Hematopoietic multipotent progenitor cell (in vitro differentiated cells): Measurements from ENCODE around the gene KRTAP2-1. TPM values are rescaled to one million over a fixed set of nuclear protein-coding genes. Genes with fewer than 3 reads are reported as not detected.
"Not testable (repeated sequence)": the region's sequence is repeated elsewhere in the genome, so short reads cannot be mapped to it uniquely, and the experiment has no call there.

Experiments
- DNase-seq, 3 donors: peaks; one replicate each; pipeline ENCODE4 v3.0.0-alpha.2; 2011 to 2015; ENCODE audit warnings: low read depth in 2 of 3, low spot score in 2 of 3
- small RNA-seq: library from RNA; depleted of rRNA; stranded (forward); fragments of <200 nt; gene quantifications from one replicate; pipeline ENCODE3, GENCODE V24; 2012
- total RNA-seq: library from RNA; depleted of rRNA; stranded (reverse); fragments of >200 nt; gene quantifications from one replicate; pipeline ENCODE4 v1.2.3, GENCODE V29; 2012

Gene KRTAP2-1
- total RNA-seq, 1 donor = not detected

DNA sequence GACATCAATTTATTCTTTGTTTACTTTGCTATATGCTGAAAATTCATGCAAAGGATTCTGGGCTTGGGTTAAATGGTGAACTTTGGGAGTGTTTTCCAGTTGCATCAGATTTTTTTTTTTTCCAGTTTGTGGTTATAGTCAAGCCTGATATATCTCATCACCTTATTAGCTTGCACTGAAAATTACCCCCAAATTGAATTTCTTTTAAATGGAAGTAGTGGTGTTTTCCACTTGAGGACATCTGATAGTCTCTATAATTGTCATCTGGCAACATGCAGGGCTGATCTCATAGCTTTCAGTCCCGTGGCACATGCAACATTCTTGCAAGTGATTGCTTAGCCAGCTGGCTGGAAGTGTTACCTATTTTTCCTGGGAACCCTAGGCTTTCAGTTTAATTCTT lies 33.5 kb downstream of the KRTAP2-1 start:
- no peak for DNase-seq

- DNase-seq = no peak
Measured at GRCh38 chr17:41013181-41013580, 33.9 kb downstream of the KRTAP2-1 start.

DNA sequence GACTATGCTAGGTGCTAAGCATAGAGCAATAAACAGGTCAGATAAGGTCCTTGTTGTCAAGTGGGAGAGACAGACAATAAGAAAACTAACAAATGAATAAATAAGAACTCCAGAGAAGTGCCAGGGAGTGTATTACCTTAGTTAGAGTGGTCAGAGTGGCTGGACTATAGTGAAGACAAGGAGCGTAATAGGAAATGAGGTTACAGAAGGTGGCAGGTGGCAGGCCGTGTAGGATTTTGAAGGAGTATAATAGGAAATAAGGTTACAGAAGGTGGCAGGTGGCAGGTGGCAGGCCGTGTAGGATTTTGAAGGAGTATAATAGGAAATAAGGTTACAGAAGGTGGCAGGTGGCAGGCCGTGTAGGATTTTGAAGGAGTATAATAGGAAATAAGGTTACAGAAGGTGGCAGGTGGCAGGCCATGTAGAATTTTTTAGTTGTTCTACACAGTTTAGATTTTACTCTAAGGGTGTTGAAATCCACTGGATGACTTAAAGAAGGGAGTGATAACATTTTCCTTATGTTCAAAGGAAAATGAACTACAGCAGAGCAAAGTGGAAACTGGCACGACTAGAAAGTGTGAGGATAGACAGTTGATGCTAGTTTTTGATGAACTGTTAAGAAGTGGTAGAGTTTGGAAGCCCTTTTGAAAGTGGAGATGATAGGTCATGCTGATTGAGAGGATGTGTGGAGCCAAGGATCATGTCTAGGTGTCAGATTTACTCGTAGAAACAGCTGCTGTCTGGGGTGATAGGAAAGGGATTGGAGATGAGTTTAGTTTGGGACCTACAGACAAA lies 34.6 kb downstream of the KRTAP2-1 start:
- DNase-seq = no peak

DNA sequence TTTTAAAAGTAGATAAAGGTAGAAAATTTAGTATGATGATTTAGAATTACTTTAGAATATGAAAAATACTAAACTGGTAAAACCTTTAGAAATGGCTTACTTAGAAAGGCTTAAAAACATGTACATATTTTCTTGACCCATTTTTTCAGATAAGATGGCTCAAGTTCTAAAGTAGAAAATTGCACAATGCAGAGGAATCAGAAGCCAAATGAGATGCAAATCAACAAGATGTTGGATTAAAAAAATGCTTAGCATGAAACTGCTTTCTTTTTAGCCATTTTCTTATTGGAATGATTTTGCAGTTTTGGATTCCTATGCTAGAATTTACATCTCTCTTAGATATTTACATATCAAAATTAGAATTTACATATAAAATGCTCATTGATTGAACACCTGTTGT lies 36.7 kb downstream of the KRTAP2-1 start:
- no peak for DNase-seq

- no peak for DNase-seq
Measured at GRCh38 chr17:41009936-41010335, 37.2 kb downstream of the KRTAP2-1 start.

- no peak for DNase-seq
Measured at GRCh38 chr17:41009301-41009760, 37.8 kb downstream of the KRTAP2-1 start.

- DNase-seq = no peak
Measured at GRCh38 chr17:41008811-41009210, 38.3 kb downstream of the KRTAP2-1 start, which contains the start of gene KRTAP3-1. TSS of gene KRTAP3-1 (minus strand) at chr17:41009128. CDS start at chr17:41009074, 54 bp downstream.

GRCh38 chr17:41004397-41004796 lies 42.7 kb downstream of the KRTAP2-1 start:
- DNase-seq = no peak

DNA sequence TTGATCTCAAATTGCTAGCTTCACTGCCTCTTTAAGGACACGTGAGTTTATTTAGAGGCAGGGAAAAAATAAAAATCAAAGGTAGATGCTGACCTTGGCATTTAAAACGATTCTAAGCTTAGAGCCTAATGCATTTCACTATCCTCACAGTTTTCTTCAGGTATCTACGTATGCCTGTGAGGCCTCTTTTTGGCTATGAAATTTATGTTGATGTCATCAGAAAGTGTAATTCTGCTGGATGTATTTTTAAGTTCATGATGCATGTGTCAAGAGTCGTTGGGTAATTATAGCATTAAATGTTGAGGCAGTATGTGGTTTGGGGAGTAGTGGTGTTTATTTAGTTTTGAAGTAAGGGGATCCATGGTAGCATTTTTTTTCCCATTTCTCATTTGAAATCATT lies 43.2 kb downstream of the KRTAP2-1 start:
- no peak for DNase-seq

GRCh38 chr17:41002814-41003213 lies 44.3 kb downstream of the KRTAP2-1 start:
- no peak for DNase-seq

GRCh38 chr17:41001795-41002194 lies 45.3 kb downstream of the KRTAP2-1 start:
- no peak for DNase-seq

DNA sequence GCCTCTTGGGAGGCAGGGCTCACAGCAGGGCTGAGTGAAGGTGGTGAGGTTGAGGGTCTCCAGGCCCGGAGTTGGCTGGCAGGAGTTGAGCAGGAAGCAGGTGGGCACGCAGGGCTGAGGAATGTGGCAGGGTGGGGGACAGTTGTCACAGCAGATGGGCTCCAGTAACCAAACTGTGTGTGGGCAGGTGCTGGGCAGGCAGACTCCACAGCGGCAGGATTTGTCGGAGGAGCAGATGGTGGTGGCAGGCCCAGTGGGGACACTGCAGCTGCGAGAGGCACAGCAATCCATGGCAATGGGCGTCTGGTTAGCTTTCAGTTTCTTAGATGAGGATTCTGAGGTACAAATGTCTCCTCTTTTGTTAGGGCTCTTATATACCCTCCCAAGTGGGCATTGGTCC lies 47.6 kb downstream of the KRTAP2-1 start, which contains the start of gene KRTAP3-2:
Gene KRTAP3-2 (minus strand): TSS at position 344 of the 400 bp plus-strand sequence. CDS start 53 bp downstream, at position 291.
- DNase-seq = not testable (repeated sequence)

- DNase-seq = no peak
Measured at GRCh38 chr17:40997361-40997760, 49.8 kb downstream of the KRTAP2-1 start.

DNA sequence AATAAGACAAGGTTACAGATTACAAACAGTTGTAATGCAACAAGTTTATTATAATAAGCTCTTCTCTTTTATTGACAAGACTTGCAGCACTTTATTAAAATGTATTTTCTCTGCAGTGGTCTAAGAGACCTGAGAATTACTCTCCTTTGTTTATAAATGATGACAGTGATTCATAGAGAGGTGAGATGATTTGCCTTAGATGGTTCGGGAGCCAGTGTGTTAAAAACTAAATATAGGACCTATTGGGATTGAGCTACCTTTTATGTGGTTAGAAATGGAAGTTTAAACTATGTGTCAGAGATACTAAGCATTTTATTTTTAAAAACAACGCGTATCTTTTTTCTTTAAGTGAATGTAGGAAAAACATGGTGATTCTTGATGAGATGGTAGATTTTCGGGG lies 50.3 kb downstream of the KRTAP2-1 start:
- DNase-seq = no peak

Small RNA genes lying within 50 kb of the gene (small RNA-seq; reads per million reads assigned to genes)
- gene KRTAP3-4P = not detected

Other genes starting within 250 kb of the KRTAP2-1 start
- gene KRT28, start 247.4 kb downstream of the KRTAP2-1 start, total RNA-seq = not detected
- 3.8 TPM for gene KRT10, start 224.7 kb downstream of the KRTAP2-1 start, total RNA-seq
- gene KRT12, start 180.1 kb downstream of the KRTAP2-1 start, total RNA-seq = not detected
- gene KRT20, start 162.1 kb downstream of the KRTAP2-1 start, total RNA-seq = not detected
- under 0.01 TPM for gene KRT23, start 109.7 kb downstream of the KRTAP2-1 start, total RNA-seq
- under 0.01 TPM for gene KRT39, start 80.4 kb downstream of the KRTAP2-1 start, total RNA-seq
- not detected for gene KRT40, start 63.0 kb downstream of the KRTAP2-1 start, total RNA-seq
- gene KRTAP3-3, start 53.2 kb downstream of the KRTAP2-1 start, total RNA-seq = not detected
- gene KRTAP3-2, start 47.4 kb downstream of the KRTAP2-1 start, total RNA-seq = not detected
- gene KRTAP3-1, start 38.2 kb downstream of the KRTAP2-1 start, total RNA-seq = not detected
- gene KRTAP1-5, start 20.1 kb downstream of the KRTAP2-1 start, total RNA-seq = not detected
- gene KRTAP1-4, start 17.1 kb downstream of the KRTAP2-1 start, total RNA-seq = not detected
- gene KRTAP1-3, start 12.4 kb downstream of the KRTAP2-1 start, total RNA-seq = not detected
- gene KRTAP1-1, start 5.9 kb downstream of the KRTAP2-1 start, total RNA-seq = not detected
- not detected for gene KRTAP2-2, start 7.9 kb upstream of the KRTAP2-1 start, total RNA-seq
- gene KRTAP2-3, start 12.8 kb upstream of the KRTAP2-1 start, total RNA-seq = not detected
- gene KRTAP2-4, start 18.6 kb upstream of the KRTAP2-1 start, total RNA-seq = not detected
- gene KRTAP4-7, start 36.8 kb upstream of the KRTAP2-1 start, total RNA-seq = not detected
- gene KRTAP4-8, start 50.8 kb upstream of the KRTAP2-1 start, total RNA-seq = not detected
- gene KRTAP4-16, start 54.9 kb upstream of the KRTAP2-1 start, total RNA-seq = not detected
- under 0.01 TPM for gene KRTAP4-9, start 58.1 kb upstream of the KRTAP2-1 start, total RNA-seq
- not detected for gene KRTAP4-11, start 71.1 kb upstream of the KRTAP2-1 start, total RNA-seq
- gene KRTAP4-12, start 76.9 kb upstream of the KRTAP2-1 start, total RNA-seq = not detected
- gene KRTAP4-6, start 93.2 kb upstream of the KRTAP2-1 start, total RNA-seq = not detected
- not detected for gene KRTAP4-5, start 102.5 kb upstream of the KRTAP2-1 start, total RNA-seq
- gene KRTAP4-4, start 113.4 kb upstream of the KRTAP2-1 start, total RNA-seq = not detected
- gene KRTAP4-3, start 120.9 kb upstream of the KRTAP2-1 start, total RNA-seq = not detected
- gene KRTAP4-2, start 130.9 kb upstream of the KRTAP2-1 start, total RNA-seq = not detected
- gene KRTAP4-1, start 137.6 kb upstream of the KRTAP2-1 start, total RNA-seq = not detected
- gene KRTAP9-1, start 142.6 kb upstream of the KRTAP2-1 start, total RNA-seq = not detected
- not detected for gene KRTAP9-2, start 179.3 kb upstream of the KRTAP2-1 start, total RNA-seq
- gene KRTAP9-3, start 185.1 kb upstream of the KRTAP2-1 start, total RNA-seq = not detected
- gene KRTAP9-8, start 190.7 kb upstream of the KRTAP2-1 start, total RNA-seq = not detected
- gene KRTAP9-4, start 202.4 kb upstream of the KRTAP2-1 start, total RNA-seq = not detected
- gene KRTAP9-9, start 208.1 kb upstream of the KRTAP2-1 start, total RNA-seq = not detected
- gene KRTAP9-6, start 218.1 kb upstream of the KRTAP2-1 start, total RNA-seq = not detected
- not detected for gene KRTAP9-7, start 228.4 kb upstream of the KRTAP2-1 start, total RNA-seq